HFF-Myc (cell line): Measurements from ENCODE around the gene CEP135.

ENCODE experiments used
- DNase-seq: peaks from one replicate; pipeline ENCODE4 v3.0.0-alpha.2; 2011; ENCODE audit warnings: low read depth; ENCODE audit errors: extremely low read depth
- H3K4me3 ChIP-seq: replicated peaks from 2 replicates; pipeline ENCODE4 v1.5.1; 2011; ENCODE audit warnings: low read depth, mild to moderate bottlenecking, control low read depth, low read length
- TF ChIP-seq, protein P1 (sequence below): IDR thresholded peaks from 2 replicates; pipeline ENCODE4 v1.5.1; 2012; ENCODE audit warnings: mild to moderate bottlenecking, low read depth, low read length, control low read depth; ENCODE audit errors: missing control alignments

CEP135 gene

DNA sequence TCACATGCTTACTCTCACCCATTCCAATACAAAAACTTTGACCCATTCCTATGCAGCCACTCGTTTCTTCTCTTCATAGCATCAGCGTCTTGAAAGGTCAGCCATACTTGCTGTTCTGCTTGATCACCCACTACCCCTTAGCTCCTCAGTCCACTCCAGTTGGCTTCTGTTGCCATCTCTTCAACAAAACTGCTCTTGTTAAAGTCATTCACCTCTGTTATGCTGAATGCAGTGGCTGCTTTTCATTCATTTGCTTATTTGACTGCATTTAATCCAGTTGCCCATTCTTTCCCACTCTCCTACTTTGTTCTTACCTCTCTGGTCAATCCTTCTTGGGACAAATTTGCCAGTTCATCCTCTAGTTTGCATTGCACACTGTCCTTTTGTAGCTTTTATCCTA lies 24.9 kb downstream of the CEP135 start:
- TF ChIP-seq, protein P1, sequence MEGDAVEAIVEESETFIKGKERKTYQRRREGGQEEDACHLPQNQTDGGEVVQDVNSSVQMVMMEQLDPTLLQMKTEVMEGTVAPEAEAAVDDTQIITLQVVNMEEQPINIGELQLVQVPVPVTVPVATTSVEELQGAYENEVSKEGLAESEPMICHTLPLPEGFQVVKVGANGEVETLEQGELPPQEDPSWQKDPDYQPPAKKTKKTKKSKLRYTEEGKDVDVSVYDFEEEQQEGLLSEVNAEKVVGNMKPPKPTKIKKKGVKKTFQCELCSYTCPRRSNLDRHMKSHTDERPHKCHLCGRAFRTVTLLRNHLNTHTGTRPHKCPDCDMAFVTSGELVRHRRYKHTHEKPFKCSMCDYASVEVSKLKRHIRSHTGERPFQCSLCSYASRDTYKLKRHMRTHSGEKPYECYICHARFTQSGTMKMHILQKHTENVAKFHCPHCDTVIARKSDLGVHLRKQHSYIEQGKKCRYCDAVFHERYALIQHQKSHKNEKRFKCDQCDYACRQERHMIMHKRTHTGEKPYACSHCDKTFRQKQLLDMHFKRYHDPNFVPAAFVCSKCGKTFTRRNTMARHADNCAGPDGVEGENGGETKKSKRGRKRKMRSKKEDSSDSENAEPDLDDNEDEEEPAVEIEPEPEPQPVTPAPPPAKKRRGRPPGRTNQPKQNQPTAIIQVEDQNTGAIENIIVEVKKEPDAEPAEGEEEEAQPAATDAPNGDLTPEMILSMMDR, result no peak
- no peak for DNase-seq
- no peak overlapping the region for H3K4me3 ChIP-seq

DNA sequence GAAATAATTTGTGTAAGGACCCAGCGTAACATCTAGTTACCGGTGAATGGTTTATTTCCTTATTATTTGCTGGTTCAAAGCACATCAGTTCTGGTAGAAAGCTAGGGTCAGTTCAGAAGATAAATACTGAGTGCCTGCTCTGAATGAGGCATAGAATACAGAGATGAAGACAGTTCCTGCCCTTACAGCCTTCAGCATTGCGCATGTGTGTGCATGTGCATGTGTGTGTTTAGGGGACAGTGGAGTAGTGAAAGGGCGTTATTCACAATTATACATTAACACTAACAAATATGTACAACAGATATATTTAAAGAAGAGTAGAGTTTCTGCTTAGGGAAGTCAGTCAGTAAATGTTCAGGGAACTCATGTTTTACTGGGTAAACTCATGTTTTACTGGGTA lies 29.1 kb downstream of the CEP135 start:
- TF ChIP-seq, protein P1, result no peak
- no peak overlapping the region for H3K4me3 ChIP-seq
- no peak for DNase-seq

DNA sequence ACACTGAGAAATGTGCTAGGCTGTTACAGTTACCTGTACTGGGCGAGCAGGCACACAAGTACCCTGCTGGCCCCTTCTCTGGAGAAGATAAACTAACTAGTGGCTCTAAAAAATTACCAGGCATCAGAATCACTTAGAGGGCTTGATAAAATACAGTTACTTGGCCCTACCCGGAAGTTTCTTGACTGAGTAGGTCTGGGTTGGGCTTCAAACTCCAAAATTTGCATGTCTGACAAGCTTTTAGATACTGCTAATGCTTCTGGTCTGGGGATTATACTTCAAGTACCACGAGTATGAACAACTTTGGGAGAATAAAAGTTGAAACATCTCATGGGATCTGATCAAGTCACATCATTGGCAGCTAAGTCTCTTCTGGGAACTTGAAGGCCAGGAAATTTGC lies 30.8 kb downstream of the CEP135 start:
- TF ChIP-seq, protein P1, result no peak
- no peak overlapping the region for H3K4me3 ChIP-seq

DNA sequence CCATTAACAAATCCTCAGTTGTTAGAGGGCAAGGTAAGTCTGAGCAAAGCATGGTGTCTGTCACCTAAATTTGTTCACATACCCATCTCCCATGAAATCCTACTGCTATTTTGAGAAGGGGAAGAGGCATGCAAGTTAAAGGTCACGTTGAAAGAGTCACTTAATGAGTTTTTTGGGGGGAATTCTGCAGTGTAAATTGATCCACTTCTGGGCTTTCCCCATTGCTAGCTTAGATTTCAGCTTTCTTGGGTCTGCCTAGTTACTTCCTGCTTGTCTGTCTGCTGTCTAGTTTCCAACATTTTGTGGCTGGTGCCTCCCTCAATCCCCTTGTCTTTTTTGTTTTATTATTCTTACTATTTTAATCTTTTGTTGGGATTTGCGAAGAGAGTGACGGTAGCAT lies 32.0 kb downstream of the CEP135 start:
- DNase-seq, result no peak

More for the DNA sequence above, 30.8 kb downstream of the CEP135 start:
- no peak for DNase-seq

DNA sequence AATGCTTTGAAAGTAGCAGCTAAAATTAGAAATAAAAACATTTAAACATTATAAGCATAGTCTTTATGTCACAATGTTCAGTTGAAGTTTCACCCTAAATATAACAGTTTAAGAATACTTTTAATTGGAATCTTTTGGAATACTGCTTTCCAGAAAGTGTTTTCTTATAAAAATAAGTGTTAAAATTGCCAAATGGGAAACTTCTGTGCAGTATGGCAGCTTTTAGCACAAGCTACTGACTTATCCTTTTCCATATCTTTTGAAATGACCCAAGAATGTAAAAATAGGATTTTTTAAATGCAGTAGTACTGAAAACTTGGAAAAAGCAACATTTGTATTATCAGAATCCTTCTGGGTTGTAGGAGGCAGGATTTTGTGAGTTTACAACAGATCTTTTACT lies 34.2 kb downstream of the CEP135 start:
- DNase-seq, result no peak
- H3K4me3 ChIP-seq, result no peak overlapping the region
- TF ChIP-seq, protein P1, result no peak

More for the DNA sequence above, 32.0 kb downstream of the CEP135 start:
- TF ChIP-seq, protein P1, result no peak
- H3K4me3 ChIP-seq, result no peak overlapping the region

DNA sequence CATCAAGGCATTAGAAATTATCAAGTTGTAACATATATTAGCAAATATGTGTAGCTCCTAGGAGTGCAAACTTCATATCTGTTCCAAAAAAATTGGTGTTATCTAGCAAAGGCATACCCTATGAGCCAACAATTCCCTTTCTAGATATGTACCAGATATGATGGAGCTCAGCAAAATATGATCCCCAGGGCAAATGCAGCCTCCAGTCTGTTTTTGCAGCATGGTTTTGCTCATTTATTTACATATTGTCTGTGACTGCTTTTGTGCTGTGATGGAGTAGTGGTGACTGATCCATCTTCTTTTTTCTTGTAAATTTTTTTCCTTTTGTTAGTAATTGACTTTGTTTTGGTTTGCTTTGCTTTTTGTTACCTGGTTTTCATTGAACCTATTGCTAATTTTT lies 41.0 kb downstream of the CEP135 start:
- TF ChIP-seq, protein P1, result no peak
- no peak for DNase-seq
- H3K4me3 ChIP-seq, result no peak overlapping the region

DNA sequence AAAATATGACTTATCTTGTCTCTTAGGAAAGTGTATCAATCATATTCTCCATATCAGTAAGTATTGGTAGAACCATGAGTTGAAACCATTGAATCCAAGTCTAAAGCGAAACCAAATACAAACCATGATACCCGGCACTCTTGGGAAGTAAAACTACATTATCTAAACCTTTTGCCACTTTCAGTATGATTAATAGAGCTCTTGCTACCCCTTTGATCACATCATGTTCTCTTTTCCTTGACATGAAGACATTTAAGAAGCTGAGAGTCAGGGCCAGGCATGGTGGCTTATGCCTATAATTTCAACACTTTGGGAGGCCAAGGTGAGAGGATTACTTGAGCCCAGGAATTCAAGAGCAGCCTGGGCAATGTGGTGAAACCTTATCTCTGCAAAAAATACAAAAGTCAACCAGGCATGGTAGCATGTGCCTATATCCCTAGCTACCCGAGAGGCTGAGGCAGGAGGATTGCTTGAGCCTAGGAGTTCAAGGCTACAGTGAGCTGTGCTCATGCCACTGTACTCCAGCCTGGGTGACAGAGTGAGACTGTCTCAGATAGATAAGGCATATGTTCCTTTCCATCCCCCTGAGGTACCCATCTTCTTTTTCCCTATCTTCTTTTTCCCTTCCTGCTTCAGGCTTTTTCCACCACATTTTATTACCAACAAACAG lies 45.4 kb downstream of the CEP135 start:
- H3K4me3 ChIP-seq, result no peak overlapping the region
- TF ChIP-seq, protein P1, result no peak
- DNase-seq, result no peak
